ENCODE data around the gene EXPH5.

EXPH5 gene

GRCh38 chr11:108574675-108575074 lies 18.9 kb downstream of the EXPH5 start:
- TF ChIP-seq CTCF (IDR thresholded peaks at IDR 0.05) = no peak
- no peak overlapping the region for H3K27ac ChIP-seq

GRCh38 chr11:108571001-108571400 lies 22.6 kb downstream of the EXPH5 start:
- peak overlapping the region; percentile 60; the same call in 1 of the 2 replicates for H3K27ac ChIP-seq
- TF ChIP-seq CTCF (IDR thresholded peaks at IDR 0.05) (no peak), ZFX (IDR thresholded peaks at IDR 0.05; ENCODE audit: borderline replicate concordance) (no peak)

- TF ChIP-seq ZFX (IDR thresholded peaks at IDR 0.05; ENCODE audit: borderline replicate concordance) = no peak
- TF ChIP-seq CTCF (IDR thresholded peaks at IDR 0.05) = no peak
- H3K27ac ChIP-seq = no peak overlapping the region
Measured at GRCh38 chr11:108569896-108570295, 23.7 kb downstream of the EXPH5 start.

- no peak overlapping the region for H3K27ac ChIP-seq
- TF ChIP-seq ZFX (IDR thresholded peaks at IDR 0.05; ENCODE audit: borderline replicate concordance) (no peak), CTCF (IDR thresholded peaks at IDR 0.05) (no peak)
Measured at GRCh38 chr11:108568195-108568858, 25.2 kb downstream of the EXPH5 start.

- H3K27ac ChIP-seq = no peak overlapping the region
- no peak for TF ChIP-seq CTCF (IDR thresholded peaks at IDR 0.05)
- no peak for TF ChIP-seq ZFX (IDR thresholded peaks at IDR 0.05; ENCODE audit: borderline replicate concordance)
Measured at GRCh38 chr11:108565653-108566052, 27.9 kb downstream of the EXPH5 start.

- H3K27ac ChIP-seq = no peak overlapping the region
- no peak for TF ChIP-seq CTCF (IDR thresholded peaks at IDR 0.05)
- TF ChIP-seq ZFX (IDR thresholded peaks at IDR 0.05; ENCODE audit: borderline replicate concordance) = no peak
Measured at GRCh38 chr11:108562746-108563581, 30.6 kb downstream of the EXPH5 start.

- TF ChIP-seq ZFX (IDR thresholded peaks at IDR 0.05; ENCODE audit: borderline replicate concordance) = no peak
- no peak for TF ChIP-seq CTCF (IDR thresholded peaks at IDR 0.05)
- H3K27ac ChIP-seq = no peak overlapping the region
Measured at GRCh38 chr11:108561535-108561991, 32.0 kb downstream of the EXPH5 start.

Data from 22Rv1 (cell line).